GM12874 (cell line): ENCODE measurements around the gene PKD2.

Source experiments
- CTCF ChIP-seq: IDR thresholded peaks from 2 replicates; pipeline ENCODE4 v1.5.1; 2011; ENCODE audit warnings: low read depth, mild to moderate bottlenecking, control low read depth, low read length, moderate library complexity; ENCODE audit not compliant: insufficient read depth

PKD2 gene

GRCh38 chr4:88030565-88031310 lies 23.3 kb downstream of the PKD2 start:
- no peak for TF ChIP-seq CTCF

GRCh38 chr4:88033309-88033708 lies 25.9 kb downstream of the PKD2 start:
- peak; percentile 47; the same call in 1 of the 2 replicates for TF ChIP-seq CTCF

- no peak for TF ChIP-seq CTCF
Measured at GRCh38 chr4:88035292-88035691, 27.9 kb downstream of the PKD2 start.

- no peak for TF ChIP-seq CTCF
Measured at GRCh38 chr4:88037447-88037846, 30.0 kb downstream of the PKD2 start.

GRCh38 chr4:88037936-88038335 lies 30.5 kb downstream of the PKD2 start:
- TF ChIP-seq CTCF = no peak

GRCh38 chr4:88040707-88041106 lies 33.3 kb downstream of the PKD2 start:
- TF ChIP-seq CTCF = no peak

- TF ChIP-seq CTCF = no peak
Measured at GRCh38 chr4:88041626-88042025, 34.2 kb downstream of the PKD2 start.
